NOMO-1 treated with dmso at 0.1 percent for 144 hours (cell line): ENCODE results near the gene ZNF514.
"Not testable (repeated sequence)": the region's sequence is repeated elsewhere in the genome, so short reads cannot be mapped to it uniquely, and the experiment has no call there.

ENCODE experiments used
- DNase-seq: peaks from one replicate; lab custom pipeline; 2025; ENCODE audit not compliant: unreplicated experiment; lab: John Stamatoyannopoulos, UW

Gene ZNF514

GRCh38 chr2:95159690-95160449 is at the start of gene ZNF514:
TSS of gene ZNF514 (minus strand) at chr2:95159848. CDS start at chr2:95153253, 6,595 bp downstream.
- peak; percentile 67 for DNase-seq

DNA sequence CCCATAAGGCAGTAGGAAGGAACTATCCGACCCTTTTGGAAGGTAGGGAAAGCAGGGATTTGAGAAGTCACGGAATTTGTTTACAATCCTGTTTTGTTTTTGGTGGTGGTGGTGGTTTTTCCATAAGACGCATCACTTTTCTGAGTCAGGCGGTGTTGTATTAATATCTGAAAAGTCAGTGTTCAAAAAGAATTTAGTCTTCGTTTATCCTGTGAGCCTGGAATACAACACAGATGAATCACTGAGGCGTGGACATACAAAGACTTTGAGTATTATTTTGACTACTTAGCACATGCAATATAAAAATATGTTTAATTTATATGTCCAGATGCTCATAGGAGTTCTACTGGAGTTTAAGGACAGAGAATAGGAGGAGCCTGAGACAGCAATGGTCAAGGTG is 48.5 kb upstream of the ZNF514 start:
- no peak for DNase-seq

DNA sequence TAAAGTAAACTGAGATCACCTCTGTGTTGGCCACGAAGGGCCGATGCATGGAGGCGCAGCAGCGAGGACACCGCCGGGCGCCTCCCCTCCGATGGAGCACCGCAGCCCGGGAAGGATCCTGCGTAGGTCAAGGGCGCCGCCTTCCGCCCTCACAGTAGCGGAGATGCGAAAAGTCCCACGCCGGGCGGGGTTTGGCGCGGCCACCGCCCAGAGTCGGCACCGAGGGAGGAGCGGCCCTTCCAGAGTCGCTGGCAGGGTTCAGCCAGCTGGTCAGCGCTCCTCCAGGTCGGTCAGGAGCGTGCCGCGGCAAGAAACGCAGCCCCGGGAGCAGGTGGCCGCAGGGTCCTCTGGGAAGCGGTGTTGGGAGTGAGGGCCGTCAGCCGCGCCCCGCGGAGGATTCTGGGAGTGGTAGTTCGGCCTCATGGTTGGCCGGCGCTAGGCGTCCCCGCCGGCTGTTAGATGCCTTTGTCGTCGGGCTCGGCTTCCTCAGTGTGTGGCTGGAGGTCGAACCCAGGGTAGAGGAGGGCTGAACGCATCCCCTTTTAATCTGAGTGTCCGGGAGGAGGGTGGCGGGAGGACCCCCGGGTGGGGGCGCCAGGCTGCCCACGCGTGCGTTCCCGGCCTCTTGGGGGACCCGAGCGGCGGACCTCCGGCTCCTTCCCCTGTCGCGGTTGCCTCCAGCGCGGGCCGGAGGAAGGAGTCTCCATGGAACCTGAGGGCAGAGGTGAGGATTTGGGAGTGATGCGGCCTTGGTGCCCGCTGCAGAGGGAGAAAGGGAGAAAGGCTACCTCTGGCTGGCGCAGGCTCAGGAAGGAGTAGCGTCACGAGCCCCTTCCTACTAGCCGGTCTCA is 47.7 kb upstream of the ZNF514 start, which contains the start of gene ZNF892:
Gene ZNF892, plus strand, starts transcription at position 411 of the 851 bp plus-strand sequence. Its CDS starts 295 bp downstream, at position 706.
- peak; percentile 91 for DNase-seq

GRCh38 chr2:95206096-95206495 is 46.4 kb upstream of the ZNF514 start:
- no peak for DNase-seq

- DNase-seq: no peak
Observed at GRCh38 chr2:95204396-95204795, 44.7 kb upstream of the ZNF514 start.

DNA sequence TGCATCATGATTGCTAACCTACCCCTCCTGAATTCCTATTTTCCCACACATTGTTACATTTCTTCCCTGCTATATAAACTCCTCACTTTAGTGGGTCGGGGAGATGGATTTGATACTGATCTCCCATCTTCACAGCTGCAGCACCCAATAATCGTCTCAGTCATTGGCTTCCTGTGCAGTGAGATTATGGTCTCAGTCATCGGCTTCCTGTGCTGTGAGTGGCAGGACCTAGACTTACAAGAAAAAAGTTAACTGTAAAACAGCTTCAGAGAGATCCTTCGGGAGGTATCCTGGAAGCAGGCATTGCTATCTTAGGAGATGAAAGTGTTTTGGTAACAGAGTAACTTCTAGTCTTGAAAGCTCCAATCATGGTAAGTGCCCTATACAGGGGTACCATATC is 44.3 kb upstream of the ZNF514 start:
- DNase-seq: no peak

- DNase-seq: not testable (repeated sequence)
Observed at GRCh38 chr2:95192956-95193355, 33.3 kb upstream of the ZNF514 start.

DNA sequence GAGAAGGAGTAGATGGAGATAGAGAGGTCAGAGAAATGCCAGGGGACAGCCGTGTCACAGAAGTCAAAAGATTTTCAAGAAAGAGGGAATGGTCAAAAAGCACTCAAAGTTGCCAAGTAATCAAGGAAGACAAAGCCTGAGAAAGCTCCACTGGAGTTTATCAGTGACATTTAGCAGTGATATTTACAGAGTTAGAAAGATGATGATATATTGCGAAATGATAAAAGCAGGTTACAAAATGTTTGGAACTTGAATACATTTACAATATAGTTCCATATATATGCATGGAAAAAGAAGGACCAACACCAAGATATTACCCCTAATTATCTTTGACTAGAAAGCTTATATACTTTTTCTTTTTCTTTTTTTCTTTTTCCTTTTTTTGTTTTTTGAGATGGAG is 26.3 kb upstream of the ZNF514 start:
- DNase-seq: no peak

DNA sequence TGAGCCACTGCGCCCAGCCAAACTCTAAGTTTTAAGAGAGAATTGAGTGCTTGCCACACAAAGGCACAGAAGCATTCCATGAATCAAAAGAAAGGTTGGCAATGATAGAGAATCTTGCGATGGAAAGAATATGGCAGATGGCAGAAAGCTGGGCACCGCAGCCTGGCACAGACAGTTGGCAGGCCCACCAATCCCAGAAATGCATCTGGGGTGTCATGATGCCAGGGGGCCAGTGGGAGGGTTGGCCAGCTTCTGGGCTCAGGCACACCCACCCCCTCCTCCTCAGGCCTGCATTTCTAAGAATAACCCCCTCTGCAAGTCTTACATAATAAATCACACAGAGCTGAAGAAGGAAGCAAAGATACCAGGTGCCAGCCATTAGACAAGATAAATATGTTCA is 25.5 kb upstream of the ZNF514 start:
- no peak for DNase-seq

DNA sequence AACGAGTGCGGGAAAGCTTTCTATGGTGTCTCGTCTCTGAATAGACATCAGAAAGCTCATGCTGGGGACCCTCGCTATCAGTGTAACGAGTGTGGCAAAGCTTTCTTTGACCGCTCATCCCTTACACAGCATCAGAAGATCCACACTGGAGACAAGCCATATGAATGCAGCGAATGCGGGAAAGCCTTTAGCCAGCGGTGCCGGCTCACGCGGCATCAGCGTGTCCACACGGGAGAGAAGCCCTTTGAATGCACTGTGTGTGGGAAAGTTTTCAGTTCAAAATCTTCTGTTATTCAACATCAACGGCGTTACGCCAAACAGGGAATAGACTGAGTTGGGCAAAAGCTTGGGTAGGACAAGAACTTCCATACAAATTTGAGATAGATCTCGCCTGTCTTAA is 22.1 kb upstream of the ZNF514 start:
- no peak for DNase-seq

- DNase-seq: no peak
Observed at GRCh38 chr2:95179451-95179850, 19.8 kb upstream of the ZNF514 start.

- no peak for DNase-seq
Observed at GRCh38 chr2:95174031-95174542, 14.4 kb upstream of the ZNF514 start.

DNA sequence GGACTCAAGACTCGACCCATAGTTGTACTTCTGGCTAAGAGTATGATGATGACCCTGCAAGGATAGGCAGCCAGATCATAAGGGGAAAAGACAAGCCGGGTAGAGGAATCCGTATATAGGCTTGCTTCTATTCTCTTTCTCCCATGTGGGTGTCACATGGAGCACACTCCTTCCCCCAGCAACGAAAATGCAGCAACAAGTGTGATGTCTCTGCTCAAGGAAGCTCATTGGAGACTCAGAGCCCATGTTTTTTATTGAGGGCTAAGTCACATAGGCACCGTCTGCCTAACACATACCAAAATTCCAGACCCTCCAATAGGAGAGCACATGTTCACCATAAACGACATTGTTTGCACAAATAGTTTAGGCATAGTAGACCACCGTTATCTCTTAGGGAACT is 12.3 kb upstream of the ZNF514 start:
- no peak for DNase-seq

DNA sequence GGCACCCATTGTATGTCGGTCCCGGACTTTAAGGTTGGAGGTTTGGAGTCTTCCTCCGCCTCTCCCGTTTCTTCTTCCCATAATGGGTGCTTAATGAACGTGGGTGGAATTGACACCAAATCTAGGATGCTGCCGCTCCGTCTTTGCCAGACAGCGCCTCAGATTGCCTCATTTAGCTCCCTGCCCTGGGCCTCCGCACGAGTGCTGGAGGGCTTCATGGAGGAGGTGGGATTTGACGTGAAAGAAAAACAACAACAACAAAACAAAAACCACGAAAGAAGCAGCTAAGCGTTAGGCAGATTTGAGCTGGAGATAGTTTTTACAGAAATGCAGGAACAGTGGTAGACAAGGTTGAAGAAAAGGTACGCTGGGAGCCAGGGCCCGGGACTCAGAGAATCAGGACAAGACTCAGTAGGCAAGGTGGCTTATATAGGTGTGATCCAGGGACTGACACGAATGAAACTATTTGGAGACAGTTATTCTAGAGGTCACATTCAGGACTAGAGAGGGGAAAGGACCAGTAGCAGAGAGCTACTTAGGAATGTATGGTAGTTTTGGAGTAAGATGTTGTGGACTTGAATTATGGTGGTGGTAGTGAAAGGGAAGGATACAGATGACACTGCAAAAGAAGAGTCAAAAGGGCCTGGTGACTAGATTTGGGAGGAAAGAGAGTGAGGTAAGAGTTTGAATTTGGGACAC is 6.6 kb upstream of the ZNF514 start:
- no peak for DNase-seq

DNA sequence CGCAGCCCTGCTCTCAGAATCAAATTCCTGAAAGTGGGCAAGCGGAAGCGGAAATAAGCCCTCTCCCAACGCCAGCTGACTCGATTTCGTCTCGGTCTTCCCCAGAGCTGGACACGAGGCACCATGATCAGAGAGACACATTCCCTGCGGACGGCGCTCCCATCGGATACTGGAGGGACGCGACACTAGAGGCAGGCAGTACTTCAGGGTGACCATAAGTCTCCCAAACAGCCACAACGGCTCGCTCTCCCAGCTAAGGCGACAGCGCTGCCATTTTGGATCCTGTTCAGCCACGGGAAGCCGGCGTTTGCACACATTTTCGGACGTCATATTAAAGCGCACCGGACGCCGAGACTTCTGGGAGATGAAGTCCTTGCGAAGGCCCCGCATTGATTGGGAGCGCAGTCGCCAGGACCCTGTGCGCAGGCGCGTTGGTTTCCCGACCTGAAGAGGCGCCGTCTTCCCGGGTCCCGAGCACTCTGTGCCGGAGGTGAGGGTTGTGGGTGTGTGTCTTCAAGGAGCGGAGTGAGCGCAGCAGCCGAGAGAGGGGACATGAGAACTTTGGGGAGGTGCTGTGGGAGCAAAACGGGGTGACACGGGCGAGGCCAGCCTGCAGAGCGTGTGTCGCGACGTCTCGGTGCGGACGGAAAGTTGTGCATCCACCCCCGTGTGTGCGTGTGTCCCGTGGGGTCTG is 5.9 kb upstream of the ZNF514 start, which contains the start of gene ZNF2:
Gene ZNF2, plus strand, starts transcription at position 439 of the 694 bp plus-strand sequence. CDS start 10,418 bp downstream, outside the sequence.
- peak; percentile 96 for DNase-seq

DNA sequence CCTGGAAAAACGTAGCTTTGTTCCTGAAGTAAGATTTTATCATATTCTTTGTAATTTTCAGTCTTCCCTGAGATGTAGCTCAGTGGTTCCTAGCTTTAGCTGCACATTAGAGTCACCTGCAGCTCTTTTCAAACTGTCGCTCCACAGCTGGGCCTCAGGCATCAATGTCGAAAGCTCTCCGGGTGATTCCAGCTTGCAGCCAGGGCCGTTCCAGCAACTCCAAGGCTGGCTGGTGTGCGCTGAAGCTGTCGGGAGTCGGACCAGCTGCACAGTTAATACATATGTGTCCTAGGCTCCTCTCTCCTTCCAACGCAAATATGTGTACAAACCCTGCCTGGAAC is 5.4 kb upstream of the ZNF514 start:
- no peak for DNase-seq

GRCh38 chr2:95158891-95159619 is 593 bp downstream of the ZNF514 start:
- DNase-seq: no peak

DNA sequence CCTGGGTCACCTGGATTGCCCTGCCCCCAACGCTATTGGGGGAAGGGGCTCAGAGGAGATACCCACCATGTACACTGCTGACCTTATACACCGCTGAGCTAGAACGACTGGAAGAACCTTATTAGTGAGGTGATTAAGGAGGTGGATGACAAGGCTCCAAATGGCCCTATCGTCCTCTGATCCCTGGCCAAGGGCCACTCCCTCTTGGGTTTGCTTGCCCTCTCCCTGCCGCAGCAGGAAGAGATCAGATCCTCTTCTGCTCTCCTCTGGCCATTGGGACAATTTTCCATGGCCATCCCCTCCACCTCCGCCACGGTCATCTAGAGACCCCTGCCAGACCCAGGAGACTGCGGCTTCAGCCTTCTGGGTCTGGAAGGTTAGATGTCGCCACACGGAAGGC is 1.2 kb downstream of the ZNF514 start:
- DNase-seq: no peak

DNA sequence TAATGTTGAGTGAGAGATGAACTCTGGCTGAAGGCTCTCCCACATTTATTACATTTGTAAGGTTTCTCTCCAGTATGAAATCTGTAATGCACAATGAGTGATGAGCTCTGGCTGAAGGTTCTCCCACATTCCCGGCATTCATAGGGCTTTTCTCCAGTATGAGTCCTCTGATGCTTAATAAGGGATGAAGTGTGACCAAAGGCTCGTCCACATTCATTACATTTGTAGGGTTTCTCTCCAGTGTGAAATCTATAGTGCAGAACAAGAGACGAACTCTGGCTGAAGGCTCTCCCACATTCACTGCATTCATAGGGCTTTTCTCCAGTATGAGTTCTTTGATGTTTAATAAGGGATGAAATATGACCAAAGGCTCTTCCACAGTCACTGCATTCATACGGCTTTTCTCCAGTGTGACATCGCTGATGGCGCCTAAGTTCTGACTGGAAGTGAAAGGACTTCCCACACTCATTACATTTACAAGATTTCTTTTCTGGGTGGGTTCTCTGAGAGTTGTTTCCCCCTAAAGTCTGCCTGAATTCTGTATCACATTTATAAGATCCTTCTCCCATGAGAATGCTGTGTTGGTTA is 10.2 kb downstream of the ZNF514 start:
- DNase-seq: no peak

DNA sequence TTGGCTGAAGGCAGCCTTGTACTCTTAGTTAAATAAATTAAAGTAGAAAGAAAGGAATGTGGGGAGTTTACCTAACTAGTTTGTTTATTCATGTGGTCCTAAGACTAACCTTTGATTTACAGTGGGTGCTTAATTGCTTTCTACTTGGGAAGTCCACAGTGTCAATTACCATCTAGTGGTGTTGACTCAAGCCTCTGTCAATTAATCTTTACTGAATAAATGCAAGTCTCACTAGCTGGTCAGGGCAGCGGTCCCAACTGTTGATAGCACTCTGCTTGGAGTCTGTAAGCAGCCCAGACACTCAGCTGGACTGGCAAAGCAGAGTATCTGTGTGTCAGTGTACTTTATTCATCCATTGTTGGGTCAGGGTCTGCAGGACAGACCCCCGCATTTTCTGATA is 15.8 kb downstream of the ZNF514 start:
- DNase-seq: no peak
